Activated T-helper 17 cell treated with anti-CD3 and anti-CD28 coated beads, Interleukin-2, amount 50 U/mL, for 72 hours (primary cell): ENCODE data around the gene DRD4. TPM values are rescaled to one million over a fixed set of nuclear protein-coding genes. Genes with fewer than 3 reads are reported as not detected.

ENCODE experiments used
- ATAC-seq: fragments of 150-1000 bp; cut with Tn5 transposase; replicated peaks from 2 replicates; pipeline ENCODE4 v1.10.0; 2021; ENCODE audit warnings: mild to moderate bottlenecking, moderate library complexity
- H3K27ac Mint-ChIP-seq: one replicate; pipeline ENCODE4 v1.8.0; 2022; ENCODE audit warnings: mixed read lengths
- H3K27me3 Mint-ChIP-seq: one replicate; pipeline ENCODE4 v1.8.0; 2022; ENCODE audit warnings: mixed read lengths
- H3K36me3 Mint-ChIP-seq: one replicate; pipeline ENCODE4 v1.8.0; 2022; ENCODE audit warnings: low read depth, mild to moderate bottlenecking, mixed read lengths
- H3K4me1 Mint-ChIP-seq: one replicate; pipeline ENCODE4 v1.8.0; 2022; ENCODE audit warnings: mixed read lengths
- H3K4me3 Mint-ChIP-seq: one replicate; pipeline ENCODE4 v1.8.0; 2022; ENCODE audit warnings: mild to moderate bottlenecking, mixed read lengths
- H3K9me3 Mint-ChIP-seq: one replicate; pipeline ENCODE4 v1.8.0; 2022; ENCODE audit warnings: mixed read lengths
- total RNA-seq, 2 donors: library from RNA; stranded (reverse); gene quantifications; one replicate each; pipeline ENCODE4 v1.2.3, GENCODE V29; 2022

DRD4 gene
- total RNA-seq, 2 donors from 2014 or later = 0.48 to 3.8 TPM

- Mint-ChIP-seq H3K4me3 (no peak overlapping the region), H3K36me3 (peaks cover 38% of the 10 kb centered on the region), H3K27ac (no peak overlapping the region), H3K27me3 (no peaks in the 10 kb centered on the region), H3K4me1 (no peaks in the 10 kb centered on the region), H3K9me3 (no peaks in the 10 kb centered on the region)
- no peak for ATAC-seq
These were observed 19.8 kb downstream of the DRD4 start for GRCh38 chr11:656866-657265.

DNA sequence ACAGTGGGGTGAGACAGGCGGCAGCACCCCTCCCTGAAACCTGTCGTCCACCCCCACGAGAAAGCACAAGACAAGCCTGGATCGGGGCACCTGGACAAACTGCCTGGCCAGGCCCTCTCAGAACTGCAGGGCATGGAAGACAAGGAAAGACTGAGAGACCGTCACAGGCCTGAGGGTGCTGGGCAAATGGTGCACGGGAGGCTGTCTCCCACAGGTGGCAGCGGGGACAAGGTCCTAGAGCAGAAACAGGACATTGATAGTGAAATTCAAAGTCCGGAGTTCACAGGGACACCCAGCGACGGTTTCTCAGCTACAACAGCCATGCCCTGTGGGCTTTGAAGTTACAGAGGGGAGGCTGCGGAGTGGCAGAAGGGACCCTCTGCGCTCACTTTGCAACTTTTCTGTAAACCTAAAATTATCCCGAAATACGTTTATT is 20.6 kb downstream of the DRD4 start:
- no peaks in the 10 kb centered on the region for H3K9me3 Mint-ChIP-seq
- no peak for ATAC-seq
- H3K4me1 Mint-ChIP-seq = no peaks in the 10 kb centered on the region
- no peak overlapping the region for H3K4me3 Mint-ChIP-seq
- H3K36me3 Mint-ChIP-seq = peaks cover 35% of the 10 kb centered on the region
- no peak overlapping the region for H3K27ac Mint-ChIP-seq
- H3K27me3 Mint-ChIP-seq = no peaks in the 10 kb centered on the region

- H3K27ac Mint-ChIP-seq = no peak overlapping the region
- no peaks in the 10 kb centered on the region for H3K4me1 Mint-ChIP-seq
- no peaks in the 10 kb centered on the region for H3K27me3 Mint-ChIP-seq
- no peaks in the 10 kb centered on the region for H3K9me3 Mint-ChIP-seq
- ATAC-seq = no peak
- H3K36me3 Mint-ChIP-seq = peaks cover 38% of the 10 kb centered on the region
- no peak overlapping the region for H3K4me3 Mint-ChIP-seq
These were observed 22.5 kb downstream of the DRD4 start for GRCh38 chr11:659532-660085.

DNA sequence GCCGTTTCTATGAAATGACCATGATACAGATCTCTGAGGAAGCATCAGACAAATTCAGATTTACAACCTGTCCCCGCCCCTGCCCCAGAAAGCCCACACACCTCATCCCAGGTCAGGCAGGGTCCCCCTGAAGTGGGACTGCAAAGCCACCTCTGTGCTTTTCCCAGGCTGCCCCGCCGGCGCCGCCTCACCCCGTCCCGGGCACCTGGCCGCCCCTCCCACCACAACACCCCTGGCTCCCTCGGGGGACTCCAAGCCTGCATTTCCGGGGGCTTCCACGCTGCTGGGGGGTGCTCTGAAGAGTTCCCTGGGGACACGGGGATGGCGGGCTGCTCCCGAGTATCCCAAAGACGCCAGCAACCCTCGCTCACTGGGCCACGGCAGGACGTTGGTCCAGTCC is 23.2 kb downstream of the DRD4 start:
- Mint-ChIP-seq H3K36me3 (peaks cover 38% of the 10 kb centered on the region), H3K4me1 (no peaks in the 10 kb centered on the region), H3K4me3 (no peak overlapping the region), H3K9me3 (no peaks in the 10 kb centered on the region), H3K27ac (no peak overlapping the region), H3K27me3 (no peaks in the 10 kb centered on the region)
- no peak for ATAC-seq

DNA sequence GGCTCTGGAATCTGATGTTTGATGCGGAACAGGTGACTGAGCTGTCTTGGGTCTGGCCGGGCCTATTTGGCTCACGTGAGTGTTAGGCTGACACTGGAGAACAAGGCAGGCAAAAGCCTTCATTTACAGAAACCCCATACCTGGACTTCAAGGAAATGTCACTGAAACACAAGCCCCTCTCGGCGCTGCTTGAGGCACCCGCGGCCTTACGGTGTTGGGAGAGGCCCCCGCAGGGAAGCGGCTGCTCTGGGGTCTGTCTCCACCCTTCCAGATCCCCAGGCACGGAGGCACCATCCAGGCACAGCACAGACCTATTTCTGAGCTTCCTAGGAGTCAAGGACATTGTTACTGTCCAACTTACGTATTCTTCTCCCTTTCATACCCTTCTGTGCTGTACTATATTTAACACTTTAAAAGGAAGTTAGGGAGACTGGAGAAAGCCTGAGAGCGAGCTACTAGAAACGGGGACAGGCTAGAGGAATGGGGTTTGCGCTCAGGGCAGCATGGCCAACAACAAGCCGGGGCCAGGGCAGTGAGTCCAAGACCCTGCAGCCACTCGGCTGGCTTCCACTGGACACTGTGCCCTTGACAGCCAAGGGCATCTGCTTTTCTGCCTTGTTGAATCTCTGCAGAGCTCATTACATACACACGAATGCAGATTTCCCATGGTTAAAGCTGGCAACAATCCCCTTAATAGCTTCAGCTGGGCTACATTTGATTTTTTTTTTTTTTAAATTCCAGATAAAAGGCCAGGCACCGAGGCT is 23.8 kb downstream of the DRD4 start:
- no peak overlapping the region for H3K4me3 Mint-ChIP-seq
- no peaks in the 10 kb centered on the region for H3K4me1 Mint-ChIP-seq
- no peaks in the 10 kb centered on the region for H3K9me3 Mint-ChIP-seq
- peaks cover 44% of the 10 kb centered on the region for H3K36me3 Mint-ChIP-seq
- H3K27me3 Mint-ChIP-seq = no peaks in the 10 kb centered on the region
- no peak overlapping the region for H3K27ac Mint-ChIP-seq
- ATAC-seq = no peak

- H3K36me3 Mint-ChIP-seq = peaks cover 55% of the 10 kb centered on the region
- ATAC-seq = peak; percentile 70
- no peak overlapping the region for H3K27ac Mint-ChIP-seq
- no peaks in the 10 kb centered on the region for H3K27me3 Mint-ChIP-seq
- H3K9me3 Mint-ChIP-seq = no peaks in the 10 kb centered on the region
- no peaks in the 10 kb centered on the region for H3K4me1 Mint-ChIP-seq
- H3K4me3 Mint-ChIP-seq = no peak overlapping the region
These were observed 25.7 kb downstream of the DRD4 start for GRCh38 chr11:662689-663274.

DNA sequence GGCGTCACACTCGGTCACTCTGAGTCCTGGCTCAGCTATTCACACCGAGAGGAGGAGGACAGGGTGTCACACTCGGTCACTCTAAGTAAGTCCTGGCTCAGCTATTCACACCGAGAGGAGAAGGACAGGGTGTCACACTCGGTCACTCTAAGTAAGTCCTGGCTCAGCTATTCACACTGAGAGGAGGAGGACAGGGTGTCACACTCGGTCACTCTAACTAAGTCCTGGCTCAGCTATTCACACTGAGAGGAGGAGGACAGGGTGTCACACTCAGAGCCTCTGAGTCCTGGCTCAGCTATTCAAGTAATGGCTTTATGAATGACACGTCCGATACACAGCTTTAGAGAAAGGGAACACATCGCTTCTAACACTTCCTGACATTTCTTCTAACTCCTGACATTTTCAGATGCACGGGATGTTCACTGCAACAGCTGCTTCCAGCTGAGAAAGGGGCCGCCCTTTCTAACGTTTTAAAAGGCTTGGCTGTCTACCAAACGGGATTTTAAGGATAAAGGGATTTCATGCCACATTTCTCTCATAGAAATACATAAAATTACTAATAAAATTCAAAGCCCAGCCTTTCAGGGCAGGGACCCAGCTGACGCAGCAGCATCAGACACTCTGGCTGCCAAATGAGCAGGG is 28.1 kb downstream of the DRD4 start:
- no peaks in the 10 kb centered on the region for H3K9me3 Mint-ChIP-seq
- H3K4me3 Mint-ChIP-seq = no peak overlapping the region
- H3K36me3 Mint-ChIP-seq = peaks cover 54% of the 10 kb centered on the region
- ATAC-seq = no peak
- H3K27ac Mint-ChIP-seq = peak overlapping the region; percentile 38
- no peaks in the 10 kb centered on the region for H3K4me1 Mint-ChIP-seq
- H3K27me3 Mint-ChIP-seq = no peaks in the 10 kb centered on the region

DNA sequence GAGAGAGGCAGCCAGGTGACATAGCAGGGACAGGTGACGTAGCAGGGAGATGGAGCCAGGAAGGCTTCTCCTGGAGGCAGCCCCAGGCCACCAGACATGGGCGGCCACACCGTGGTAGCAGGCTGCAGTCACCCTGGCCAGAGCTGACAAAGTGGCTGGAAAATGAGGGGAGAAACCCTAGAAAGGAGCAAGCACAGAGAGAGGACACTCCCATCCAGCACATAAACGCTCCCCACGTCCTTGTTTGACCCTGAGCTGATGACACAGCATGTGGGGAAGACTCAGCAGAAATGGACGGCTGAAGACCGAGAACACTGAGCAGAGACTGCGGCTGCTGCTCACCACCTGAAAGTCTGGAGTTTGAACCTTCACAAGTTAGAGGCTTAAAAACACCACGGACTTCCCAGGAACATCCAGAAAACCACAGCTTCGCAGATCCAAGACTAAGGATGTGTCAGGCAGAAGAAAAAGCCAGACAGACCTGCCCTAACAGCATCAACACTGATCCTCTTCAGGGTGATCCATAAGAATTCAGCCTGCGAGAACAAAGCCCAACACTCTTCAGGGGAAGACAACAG is 28.7 kb downstream of the DRD4 start:
- H3K4me3 Mint-ChIP-seq = no peak overlapping the region
- H3K27me3 Mint-ChIP-seq = no peaks in the 10 kb centered on the region

GRCh38 chr11:673866-674265 is 36.8 kb downstream of the DRD4 start:
- no peak for ATAC-seq
- Mint-ChIP-seq H3K27ac (no peak overlapping the region), H3K4me3 (no peak overlapping the region), H3K27me3 (no peaks in the 10 kb centered on the region), H3K9me3 (no peaks in the 10 kb centered on the region), H3K4me1 (no peaks in the 10 kb centered on the region), H3K36me3 (peaks cover 68% of the 10 kb centered on the region)

More for the DNA sequence above, 28.7 kb downstream of the DRD4 start:
- ATAC-seq = no peak
- H3K9me3 Mint-ChIP-seq = no peaks in the 10 kb centered on the region
- no peaks in the 10 kb centered on the region for H3K4me1 Mint-ChIP-seq
- H3K27ac Mint-ChIP-seq = peak overlapping the region; percentile 38
- peaks cover 55% of the 10 kb centered on the region for H3K36me3 Mint-ChIP-seq

- H3K9me3 Mint-ChIP-seq = no peaks in the 10 kb centered on the region
- no peaks in the 10 kb centered on the region for H3K4me1 Mint-ChIP-seq
- no peak overlapping the region for H3K27ac Mint-ChIP-seq
- no peaks in the 10 kb centered on the region for H3K27me3 Mint-ChIP-seq
- no peak for ATAC-seq
- H3K36me3 Mint-ChIP-seq = peaks cover 72% of the 10 kb centered on the region
- H3K4me3 Mint-ChIP-seq = no peak overlapping the region
These were observed 37.3 kb downstream of the DRD4 start for GRCh38 chr11:674406-674805.

- H3K27ac Mint-ChIP-seq = no peak overlapping the region
These were observed 41.2 kb downstream of the DRD4 start for GRCh38 chr11:678297-678696.

DNA sequence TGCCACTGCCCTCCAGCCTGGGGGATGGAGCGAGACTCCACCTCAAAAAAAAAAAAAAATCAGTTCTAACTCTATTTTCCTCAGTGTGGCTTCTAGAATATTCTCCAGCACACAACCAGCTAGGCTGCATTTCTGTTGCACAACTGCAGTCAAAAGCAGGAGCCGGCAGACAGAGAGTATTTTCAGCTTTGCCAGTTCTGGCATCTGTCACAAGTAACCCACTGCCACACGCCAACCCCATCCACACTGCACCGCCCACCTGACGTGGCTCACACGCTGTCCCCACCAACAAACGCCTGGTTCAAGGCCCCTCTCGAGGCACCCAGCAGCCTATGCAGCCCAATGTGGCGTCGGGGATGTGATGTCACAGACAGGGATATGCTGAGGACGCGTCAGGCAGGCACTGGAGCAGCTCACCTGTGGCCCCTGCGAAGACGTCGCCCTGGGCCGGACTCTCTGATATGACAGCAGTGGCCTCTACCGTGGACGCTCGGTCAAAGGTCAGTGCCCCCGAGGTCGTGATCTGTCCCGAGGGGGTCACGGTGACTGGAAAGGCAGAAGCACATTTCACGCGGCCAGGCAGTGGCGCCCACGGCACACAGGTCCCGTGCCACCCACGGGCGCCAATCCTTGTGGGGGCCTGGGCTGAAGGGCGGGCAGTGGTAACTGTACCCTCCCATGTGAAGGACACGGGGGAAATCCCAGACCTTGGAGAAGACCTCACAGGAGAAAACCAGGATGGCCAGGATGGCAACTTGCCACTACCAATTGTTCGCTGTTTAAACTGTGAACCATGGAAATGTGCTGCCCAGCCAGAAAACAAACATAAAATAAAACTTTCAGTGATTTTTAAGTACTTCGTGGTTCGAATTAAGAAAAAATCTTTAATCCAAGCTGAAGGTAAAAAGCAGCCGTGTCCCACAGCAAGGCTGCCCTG is 42.5 kb downstream of the DRD4 start:
- H3K36me3 Mint-ChIP-seq = peaks cover 86% of the 10 kb centered on the region
- no peak for ATAC-seq
- H3K9me3 Mint-ChIP-seq = no peaks in the 10 kb centered on the region
- no peaks in the 10 kb centered on the region for H3K27me3 Mint-ChIP-seq
- H3K4me3 Mint-ChIP-seq = no peak overlapping the region
- no peak overlapping the region for H3K27ac Mint-ChIP-seq
- H3K4me1 Mint-ChIP-seq = peaks cover 4% of the 10 kb centered on the region

More at GRCh38 chr11:678297-678696, 41.2 kb downstream of the DRD4 start:
- Mint-ChIP-seq H3K4me1 (peaks cover 4% of the 10 kb centered on the region), H3K4me3 (no peak overlapping the region), H3K9me3 (no peaks in the 10 kb centered on the region), H3K36me3 (peaks cover 86% of the 10 kb centered on the region), H3K27me3 (no peaks in the 10 kb centered on the region)
- ATAC-seq = no peak

DNA sequence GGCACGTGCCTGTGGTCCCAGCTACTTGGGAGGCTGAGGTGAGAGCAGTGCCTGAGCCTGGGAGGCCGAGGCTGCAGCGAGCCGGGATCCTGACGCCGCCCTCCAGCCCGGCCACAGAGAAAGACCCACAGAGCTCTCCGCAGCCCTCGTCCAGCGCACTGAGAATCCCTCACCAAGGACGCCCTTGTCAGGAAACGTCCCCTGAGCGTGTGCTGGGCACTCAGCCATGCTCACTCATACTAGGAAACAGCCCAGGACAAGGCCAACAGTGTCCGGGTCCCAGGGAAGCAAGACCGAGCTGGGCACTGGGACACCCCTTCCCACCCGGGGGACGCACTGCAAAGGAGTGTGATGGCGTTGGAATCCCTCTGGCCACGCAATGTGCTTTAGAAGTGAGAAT is 43.4 kb downstream of the DRD4 start:
- H3K36me3 Mint-ChIP-seq = peaks cover 88% of the 10 kb centered on the region
- H3K9me3 Mint-ChIP-seq = no peaks in the 10 kb centered on the region
- H3K27ac Mint-ChIP-seq = no peak overlapping the region
- no peak overlapping the region for H3K4me3 Mint-ChIP-seq
- H3K4me1 Mint-ChIP-seq = peaks cover 4% of the 10 kb centered on the region
- H3K27me3 Mint-ChIP-seq = no peaks in the 10 kb centered on the region
- no peak for ATAC-seq

GRCh38 chr11:680970-681369 is 43.9 kb downstream of the DRD4 start:
- Mint-ChIP-seq H3K4me1 (peaks cover 4% of the 10 kb centered on the region), H3K27ac (no peak overlapping the region), H3K9me3 (no peaks in the 10 kb centered on the region), H3K36me3 (peaks cover 91% of the 10 kb centered on the region), H3K27me3 (no peaks in the 10 kb centered on the region), H3K4me3 (no peak overlapping the region)
- no peak for ATAC-seq
